Stimulated activated CD8-positive, alpha-beta memory T cell treated with anti-CD3 and anti-CD28 coated beads, Interleukin-15, amount 100 ng/mL, for 48 hours (primary cell): ENCODE measurements around the gene MOB3B.

ENCODE experiments used
- DNase-seq, 2 donors: peaks; one replicate each; pipeline ENCODE4 v3.0.0-alpha.2; 2020; ENCODE audit warnings: low read depth in 2 of 2

Gene MOB3B

GRCh38 chr9:27529316-27530278, at the start of gene MOB3B:
TSS of gene MOB3B (minus strand) at chr9:27529814. CDS start at chr9:27455550, 74,264 bp downstream.
- peak; percentile 61 to 70 for DNase-seq

- peak; percentile 90 to 92 for DNase-seq
Measured at GRCh38 chr9:27573634-27574590, 44.3 kb upstream of the MOB3B start.

GRCh38 chr9:27572918-27573633, 43.5 kb upstream of the MOB3B start, which contains the start of gene C9orf72:
TSS of gene C9orf72 (minus strand) at chr9:27573481. CDS start at chr9:27567120, 6,361 bp downstream.
- peak; percentile 75 to 82 for DNase-seq

- no peak for DNase-seq
Measured at GRCh38 chr9:27572566-27572917, 42.9 kb upstream of the MOB3B start.

- DNase-seq, result no peak
Measured at GRCh38 chr9:27572061-27572460, 42.4 kb upstream of the MOB3B start.

GRCh38 chr9:27571011-27571410, 41.4 kb upstream of the MOB3B start:
- no peak for DNase-seq

GRCh38 chr9:27569406-27569805, 39.8 kb upstream of the MOB3B start:
- no peak for DNase-seq

GRCh38 chr9:27566118-27566517, 36.5 kb upstream of the MOB3B start:
- no peak for DNase-seq

- DNase-seq, result no peak
Measured at GRCh38 chr9:27565696-27566095, 36.1 kb upstream of the MOB3B start.

- DNase-seq, result no peak
Measured at GRCh38 chr9:27564670-27565069, 35.1 kb upstream of the MOB3B start.

- DNase-seq, result no peak
Measured at GRCh38 chr9:27563738-27564430, 34.3 kb upstream of the MOB3B start.

- no peak for DNase-seq
Measured at GRCh38 chr9:27561685-27562084, 32.1 kb upstream of the MOB3B start.

GRCh38 chr9:27560457-27560856, 30.8 kb upstream of the MOB3B start:
- no peak for DNase-seq

GRCh38 chr9:27558307-27558706, 28.7 kb upstream of the MOB3B start:
- no peak for DNase-seq

- DNase-seq, result no peak
Measured at GRCh38 chr9:27556470-27556869, 26.9 kb upstream of the MOB3B start.

GRCh38 chr9:27554712-27555111, 25.1 kb upstream of the MOB3B start:
- DNase-seq, result no peak

- no peak for DNase-seq
Measured at GRCh38 chr9:27549196-27549755, 19.7 kb upstream of the MOB3B start.

GRCh38 chr9:27548055-27548741, 18.6 kb upstream of the MOB3B start:
- no peak for DNase-seq

- DNase-seq, result no peak
Measured at GRCh38 chr9:27545471-27545870, 15.9 kb upstream of the MOB3B start.

GRCh38 chr9:27542508-27542907, 12.9 kb upstream of the MOB3B start:
- DNase-seq, result no peak
